ENCODE measurements around the gene MAGI1.

Gene MAGI1

GRCh38 chr3:65939184-65939583 lies 99.5 kb downstream of the MAGI1 start:
- no peaks in the 10 kb centered on the region for H3K4me1 ChIP-seq (ENCODE audit: control insufficient read depth, low read depth, low read length)
- H3K18ac ChIP-seq (ENCODE audit: low read length), result no peak overlapping the region
- H2AK5ac ChIP-seq (ENCODE audit: low read length), result no peak overlapping the region
- H3K9ac ChIP-seq (ENCODE audit: low read length), result no peak overlapping the region
- DNase-seq, result no peak
- no peak overlapping the region for H2BK120ac ChIP-seq (ENCODE audit: low read depth, low read length)
- H3K27me3 ChIP-seq (ENCODE audit: insufficient read depth, low read length, poor library complexity), result no peaks in the 10 kb centered on the region
- no peak overlapping the region for H3K4ac ChIP-seq (ENCODE audit: low read depth, low read length)
- no peak overlapping the region for H3K23ac ChIP-seq (ENCODE audit: low read length)
- H3K36me3 ChIP-seq (ENCODE audit: control insufficient read depth, insufficient read depth, low read length), result no peaks in the 10 kb centered on the region
- H3K79me2 ChIP-seq (ENCODE audit: control insufficient read depth, insufficient read depth, low read length), result peaks cover 7% of the 10 kb centered on the region
- H3K79me1 ChIP-seq (ENCODE audit: low read length), result peaks cover 6% of the 10 kb centered on the region
- H3K4me3 ChIP-seq (ENCODE audit: low read length), result no peak overlapping the region
- no peak overlapping the region for H4K5ac ChIP-seq (ENCODE audit: low read length)
- no peak overlapping the region for H2BK5ac ChIP-seq (ENCODE audit: low read length)
- H4K8ac ChIP-seq (ENCODE audit: low read depth, low read length), result no peak overlapping the region
- no CpG with 5 or more reads among the region's 2 CpGs for WGBS (ENCODE audit: extremely low coverage, insufficient coverage, low lambda C conversion rate)
- no peak overlapping the region for H3K56ac ChIP-seq (ENCODE audit: low read length)
- H3K4me2 ChIP-seq (ENCODE audit: low read length), result no peak overlapping the region
- no peak overlapping the region for H2BK15ac ChIP-seq (replicated peaks; ENCODE audit: low read depth)
- no peak overlapping the region for H3K27ac ChIP-seq (ENCODE audit: low read depth, low read length)

GRCh38 chr3:65938676-65939075 lies 100.0 kb downstream of the MAGI1 start:
- no peak overlapping the region for H3K27ac ChIP-seq (ENCODE audit: low read depth, low read length)
- no peak overlapping the region for H3K4me2 ChIP-seq (ENCODE audit: low read length)
- WGBS (ENCODE audit: extremely low coverage, insufficient coverage, low lambda C conversion rate), result no CpG with 5 or more reads among the region's 4 CpGs
- H3K4me1 ChIP-seq (ENCODE audit: control insufficient read depth, low read depth, low read length), result no peaks in the 10 kb centered on the region
- H3K79me2 ChIP-seq (ENCODE audit: control insufficient read depth, insufficient read depth, low read length), result peaks cover 7% of the 10 kb centered on the region
- H2BK120ac ChIP-seq (ENCODE audit: low read depth, low read length), result no peak overlapping the region
- H4K8ac ChIP-seq (ENCODE audit: low read depth, low read length), result no peak overlapping the region
- no peak overlapping the region for H3K9ac ChIP-seq (ENCODE audit: low read length)
- H2BK15ac ChIP-seq (replicated peaks; ENCODE audit: low read depth), result no peak overlapping the region
- no peaks in the 10 kb centered on the region for H3K36me3 ChIP-seq (ENCODE audit: control insufficient read depth, insufficient read depth, low read length)
- no peak overlapping the region for H3K4ac ChIP-seq (ENCODE audit: low read depth, low read length)
- H3K27me3 ChIP-seq (ENCODE audit: insufficient read depth, low read length, poor library complexity), result no peaks in the 10 kb centered on the region
- no peak overlapping the region for H3K23ac ChIP-seq (ENCODE audit: low read length)
- no peak overlapping the region for H3K56ac ChIP-seq (ENCODE audit: low read length)
- DNase-seq, result no peak
- no peak overlapping the region for H3K4me3 ChIP-seq (ENCODE audit: low read length)
- no peak overlapping the region for H2AK5ac ChIP-seq (ENCODE audit: low read length)
- no peak overlapping the region for H3K18ac ChIP-seq (ENCODE audit: low read length)
- no peak overlapping the region for H4K5ac ChIP-seq (ENCODE audit: low read length)
- peaks cover 6% of the 10 kb centered on the region for H3K79me1 ChIP-seq (ENCODE audit: low read length)
- H2BK5ac ChIP-seq (ENCODE audit: low read length), result no peak overlapping the region

- H4K8ac ChIP-seq (ENCODE audit: low read depth, low read length), result no peak overlapping the region
- no peak overlapping the region for H3K18ac ChIP-seq (ENCODE audit: low read length)
- H3K56ac ChIP-seq (ENCODE audit: low read length), result no peak overlapping the region
- no peaks in the 10 kb centered on the region for H3K36me3 ChIP-seq (ENCODE audit: control insufficient read depth, insufficient read depth, low read length)
- H3K79me2 ChIP-seq (ENCODE audit: control insufficient read depth, insufficient read depth, low read length), result peaks cover 7% of the 10 kb centered on the region
- H3K9ac ChIP-seq (ENCODE audit: low read length), result no peak overlapping the region
- peaks cover 7% of the 10 kb centered on the region for H3K79me1 ChIP-seq (ENCODE audit: low read length)
- H3K27ac ChIP-seq (ENCODE audit: low read depth, low read length), result no peak overlapping the region
- no peak overlapping the region for H2AK5ac ChIP-seq (ENCODE audit: low read length)
- no peak overlapping the region for H3K23ac ChIP-seq (ENCODE audit: low read length)
- no peak overlapping the region for H3K4me3 ChIP-seq (ENCODE audit: low read length)
- H3K4ac ChIP-seq (ENCODE audit: low read depth, low read length), result no peak overlapping the region
- no peak overlapping the region for H2BK5ac ChIP-seq (ENCODE audit: low read length)
- no CpG with 5 or more reads among the region's 1 CpG for WGBS (ENCODE audit: extremely low coverage, insufficient coverage, low lambda C conversion rate)
- no peaks in the 10 kb centered on the region for H3K27me3 ChIP-seq (ENCODE audit: insufficient read depth, low read length, poor library complexity)
- no peak overlapping the region for H4K5ac ChIP-seq (ENCODE audit: low read length)
- DNase-seq, result no peak
- H3K4me1 ChIP-seq (ENCODE audit: control insufficient read depth, low read depth, low read length), result no peaks in the 10 kb centered on the region
- no peak overlapping the region for H2BK15ac ChIP-seq (replicated peaks; ENCODE audit: low read depth)
- no peak overlapping the region for H3K4me2 ChIP-seq (ENCODE audit: low read length)
- H2BK120ac ChIP-seq (ENCODE audit: low read depth, low read length), result no peak overlapping the region
Measured at GRCh38 chr3:65938147-65938546, 100.6 kb downstream of the MAGI1 start.

- DNase-seq, result no peak
- no peak overlapping the region for H4K5ac ChIP-seq (ENCODE audit: low read length)
Measured at GRCh38 chr3:65936908-65937638, 101.6 kb downstream of the MAGI1 start.

GRCh38 chr3:65935724-65936123 lies 103.0 kb downstream of the MAGI1 start:
- WGBS (ENCODE audit: extremely low coverage, insufficient coverage, low lambda C conversion rate), result no CpG with 5 or more reads among the region's 1 CpG

More at GRCh38 chr3:65936908-65937638, 101.6 kb downstream of the MAGI1 start:
- H3K27ac ChIP-seq (ENCODE audit: low read depth, low read length), result no peak overlapping the region
- H3K4ac ChIP-seq (ENCODE audit: low read depth, low read length), result no peak overlapping the region
- H3K79me2 ChIP-seq (ENCODE audit: control insufficient read depth, insufficient read depth, low read length), result peaks cover 7% of the 10 kb centered on the region
- no peak overlapping the region for H2BK120ac ChIP-seq (ENCODE audit: low read depth, low read length)
- H2AK5ac ChIP-seq (ENCODE audit: low read length), result no peak overlapping the region
- H3K36me3 ChIP-seq (ENCODE audit: control insufficient read depth, insufficient read depth, low read length), result no peaks in the 10 kb centered on the region
- no peak overlapping the region for H2BK5ac ChIP-seq (ENCODE audit: low read length)
- no peak overlapping the region for H4K8ac ChIP-seq (ENCODE audit: low read depth, low read length)
- H3K18ac ChIP-seq (ENCODE audit: low read length), result no peak overlapping the region
- whole genome bisulfite sequencing (ENCODE audit: extremely low coverage, insufficient coverage, low lambda C conversion rate), result no CpG with 5 or more reads among the region's 5 CpGs
- H3K27me3 ChIP-seq (ENCODE audit: insufficient read depth, low read length, poor library complexity), result no peaks in the 10 kb centered on the region
- H3K23ac ChIP-seq (ENCODE audit: low read length), result no peak overlapping the region
- no peak overlapping the region for H3K56ac ChIP-seq (ENCODE audit: low read length)
- H2BK15ac ChIP-seq (replicated peaks; ENCODE audit: low read depth), result no peak overlapping the region
- H3K9ac ChIP-seq (ENCODE audit: low read length), result no peak overlapping the region
- no peak overlapping the region for H3K4me2 ChIP-seq (ENCODE audit: low read length)
- H3K4me1 ChIP-seq (ENCODE audit: control insufficient read depth, low read depth, low read length), result no peaks in the 10 kb centered on the region
- H3K79me1 ChIP-seq (ENCODE audit: low read length), result peaks cover 8% of the 10 kb centered on the region
- H3K4me3 ChIP-seq (ENCODE audit: low read length), result no peak overlapping the region

GRCh38 chr3:65930648-65931047 lies 108.1 kb downstream of the MAGI1 start:
- no peak overlapping the region for H3K9ac ChIP-seq (ENCODE audit: low read length)
- no peak overlapping the region for H3K56ac ChIP-seq (ENCODE audit: low read length)
- no peak overlapping the region for H4K5ac ChIP-seq (ENCODE audit: low read length)
- H3K4ac ChIP-seq (ENCODE audit: low read depth, low read length), result no peak overlapping the region
- H2BK15ac ChIP-seq (replicated peaks; ENCODE audit: low read depth), result no peak overlapping the region
- H3K23ac ChIP-seq (ENCODE audit: low read length), result no peak overlapping the region
- H2BK120ac ChIP-seq (ENCODE audit: low read depth, low read length), result no peak overlapping the region
- peaks cover 8% of the 10 kb centered on the region for H3K79me2 ChIP-seq (ENCODE audit: control insufficient read depth, insufficient read depth, low read length)
- no peak overlapping the region for H3K27ac ChIP-seq (ENCODE audit: low read depth, low read length)
- no peak overlapping the region for H2AK5ac ChIP-seq (ENCODE audit: low read length)
- H3K4me1 ChIP-seq (ENCODE audit: control insufficient read depth, low read depth, low read length), result peaks cover 3% of the 10 kb centered on the region
- no peak for DNase-seq
- H3K27me3 ChIP-seq (ENCODE audit: insufficient read depth, low read length, poor library complexity), result no peaks in the 10 kb centered on the region
- H3K36me3 ChIP-seq (ENCODE audit: control insufficient read depth, insufficient read depth, low read length), result no peaks in the 10 kb centered on the region
- H3K4me3 ChIP-seq (ENCODE audit: low read length), result no peak overlapping the region
- H3K18ac ChIP-seq (ENCODE audit: low read length), result no peak overlapping the region
- no CpG with 5 or more reads among the region's 6 CpGs for WGBS (ENCODE audit: extremely low coverage, insufficient coverage, low lambda C conversion rate)
- H3K79me1 ChIP-seq (ENCODE audit: low read length), result peaks cover 11% of the 10 kb centered on the region
- no peak overlapping the region for H2BK5ac ChIP-seq (ENCODE audit: low read length)
- H4K8ac ChIP-seq (ENCODE audit: low read depth, low read length), result no peak overlapping the region
- H3K4me2 ChIP-seq (ENCODE audit: low read length), result no peak overlapping the region

More at GRCh38 chr3:65935724-65936123, 103.0 kb downstream of the MAGI1 start:
- Histone ChIP-seq H3K4me2 (ENCODE audit: low read length) (no peak overlapping the region), H3K56ac (ENCODE audit: low read length) (no peak overlapping the region), H2BK5ac (ENCODE audit: low read length) (no peak overlapping the region), H2BK120ac (ENCODE audit: low read depth, low read length) (no peak overlapping the region), H2BK15ac (replicated peaks; ENCODE audit: low read depth) (no peak overlapping the region), H3K4me3 (ENCODE audit: low read length) (no peak overlapping the region), H3K9ac (ENCODE audit: low read length) (no peak overlapping the region), H3K18ac (ENCODE audit: low read length) (no peak overlapping the region), H3K36me3 (ENCODE audit: control insufficient read depth, insufficient read depth, low read length) (no peaks in the 10 kb centered on the region), H3K4me1 (ENCODE audit: control insufficient read depth, low read depth, low read length) (no peaks in the 10 kb centered on the region), H3K4ac (ENCODE audit: low read depth, low read length) (no peak overlapping the region), H4K5ac (ENCODE audit: low read length) (no peak overlapping the region), H3K27ac (ENCODE audit: low read depth, low read length) (no peak overlapping the region), H3K27me3 (ENCODE audit: insufficient read depth, low read length, poor library complexity) (no peaks in the 10 kb centered on the region), H3K23ac (ENCODE audit: low read length) (no peak overlapping the region), H4K8ac (ENCODE audit: low read depth, low read length) (no peak overlapping the region), H3K79me1 (ENCODE audit: low read length) (peaks cover 8% of the 10 kb centered on the region), H3K79me2 (ENCODE audit: control insufficient read depth, insufficient read depth, low read length) (peaks cover 6% of the 10 kb centered on the region), H2AK5ac (ENCODE audit: low read length) (no peak overlapping the region)
- DNase-seq, result no peak

Measured in mesendoderm (in vitro differentiated cells).